ENCODE measurements around the gene BCAP31.

BCAP31 gene

GRCh38 chrX:153681175-153681574 is 43.0 kb downstream of the BCAP31 start:
- no peak overlapping the region for H3K9ac ChIP-seq (ENCODE audit: insufficient read length, low read depth)
- H3K4me3 ChIP-seq (ENCODE audit: insufficient read length, low read depth), result no peak overlapping the region
- TF ChIP-seq ZNF274 (IDR thresholded peaks at IDR 0.05; ENCODE audit: low read depth, low read length) (no peak), SUZ12 (IDR thresholded peaks at IDR 0.05; ENCODE audit: extremely low read depth, insufficient read depth, insufficient read length) (no peak), YY1 (IDR thresholded peaks at IDR 0.05; ENCODE audit: insufficient read depth, insufficient read length) (no peak)
- no peaks in the 10 kb centered on the region for H3K36me3 ChIP-seq (ENCODE audit: insufficient read depth, insufficient read length, low read length)
- no peaks in the 10 kb centered on the region for H3K4me1 ChIP-seq (ENCODE audit: insufficient read depth, insufficient read length)
- no peak for DNase-seq (ENCODE audit: low read depth, low spot score)
- no peaks in the 10 kb centered on the region for H3K27me3 ChIP-seq (ENCODE audit: insufficient read depth, insufficient read length)
- H3K9me3 ChIP-seq (ENCODE audit: insufficient read depth, low read length), result no peaks in the 10 kb centered on the region

GRCh38 chrX:153674219-153674851 is 49.9 kb downstream of the BCAP31 start:
- no peaks in the 10 kb centered on the region for H3K9me3 ChIP-seq (ENCODE audit: insufficient read depth, low read length)
- TF ChIP-seq SUZ12 (IDR thresholded peaks at IDR 0.05; ENCODE audit: extremely low read depth, insufficient read depth, insufficient read length) (no peak), ZNF274 (IDR thresholded peaks at IDR 0.05; ENCODE audit: low read depth, low read length) (no peak), YY1 (IDR thresholded peaks at IDR 0.05; ENCODE audit: insufficient read depth, insufficient read length) (no peak)
- no peak overlapping the region for H3K4me3 ChIP-seq (ENCODE audit: insufficient read length, low read depth)
- no peak for DNase-seq (ENCODE audit: low read depth, low spot score)
- no peak overlapping the region for H3K9ac ChIP-seq (ENCODE audit: insufficient read length, low read depth)
- no peaks in the 10 kb centered on the region for H3K36me3 ChIP-seq (ENCODE audit: insufficient read depth, insufficient read length, low read length)
- H3K27me3 ChIP-seq (ENCODE audit: insufficient read depth, insufficient read length), result peaks cover 3% of the 10 kb centered on the region
- peaks cover 2% of the 10 kb centered on the region for H3K4me1 ChIP-seq (ENCODE audit: insufficient read depth, insufficient read length)

DNA sequence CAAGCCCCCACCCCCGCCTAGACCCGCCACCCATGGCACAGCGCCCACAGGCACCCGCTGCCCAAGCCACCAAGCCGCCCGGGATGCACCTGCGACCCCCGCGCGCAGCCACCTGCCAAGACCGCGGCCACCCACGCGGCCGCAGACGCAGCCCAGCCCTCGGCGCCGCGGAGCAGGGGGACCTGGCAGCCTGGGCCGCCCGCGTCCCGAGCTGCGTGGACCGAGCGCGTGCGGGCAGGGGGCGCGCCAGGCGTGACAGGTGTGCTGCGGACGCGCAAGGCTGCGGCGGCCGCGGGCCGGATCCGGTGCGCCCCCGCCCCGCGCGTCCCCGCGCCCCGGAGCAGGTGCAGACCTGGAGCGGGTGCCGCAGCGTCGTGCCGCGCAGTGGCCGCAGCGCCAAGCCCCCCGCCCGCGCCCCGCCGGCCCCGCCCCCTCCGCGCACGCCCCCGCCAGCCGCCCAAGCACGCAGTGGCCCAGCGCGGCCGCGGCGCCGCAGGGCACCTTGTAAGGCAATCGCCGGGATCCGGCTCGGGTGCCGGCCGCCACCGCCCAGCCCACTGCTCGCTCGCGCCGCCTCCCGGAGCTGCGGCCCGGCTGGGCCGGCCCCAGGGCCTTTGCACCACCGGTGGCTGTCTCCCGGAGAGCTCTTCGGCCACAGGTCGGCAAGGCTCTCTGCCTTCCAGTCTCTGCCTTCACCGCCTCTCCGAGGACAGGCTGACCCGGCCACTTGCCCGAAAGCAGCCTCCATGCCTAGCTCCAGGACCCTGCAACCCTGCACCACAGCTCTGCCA is 50.6 kb downstream of the BCAP31 start, which contains the start of gene PNCK:
Gene PNCK (minus strand): TSS at position 386 of the 791 bp plus-strand sequence. CDS start 737 bp downstream, outside the sequence.
- Histone ChIP-seq H3K4me1 (ENCODE audit: insufficient read depth, insufficient read length) (peaks cover 2% of the 10 kb centered on the region), H3K9me3 (ENCODE audit: insufficient read depth, low read length) (no peaks in the 10 kb centered on the region), H3K4me3 (ENCODE audit: insufficient read length, low read depth) (no peak within 1 kb of the TSS), H3K36me3 (ENCODE audit: insufficient read depth, insufficient read length, low read length) (no peaks in the 10 kb centered on the region), H3K27me3 (ENCODE audit: insufficient read depth, insufficient read length) (peaks cover 3% of the 10 kb centered on the region), H3K9ac (ENCODE audit: insufficient read length, low read depth) (no peak within 1 kb of the TSS)
- DNase-seq (ENCODE audit: low read depth, low spot score), result no peak
- TF ChIP-seq YY1 (IDR thresholded peaks at IDR 0.05; ENCODE audit: insufficient read depth, insufficient read length) (no peak), SUZ12 (IDR thresholded peaks at IDR 0.05; ENCODE audit: extremely low read depth, insufficient read depth, insufficient read length) (no peak), ZNF274 (IDR thresholded peaks at IDR 0.05; ENCODE audit: low read depth, low read length) (no peak)

DNA sequence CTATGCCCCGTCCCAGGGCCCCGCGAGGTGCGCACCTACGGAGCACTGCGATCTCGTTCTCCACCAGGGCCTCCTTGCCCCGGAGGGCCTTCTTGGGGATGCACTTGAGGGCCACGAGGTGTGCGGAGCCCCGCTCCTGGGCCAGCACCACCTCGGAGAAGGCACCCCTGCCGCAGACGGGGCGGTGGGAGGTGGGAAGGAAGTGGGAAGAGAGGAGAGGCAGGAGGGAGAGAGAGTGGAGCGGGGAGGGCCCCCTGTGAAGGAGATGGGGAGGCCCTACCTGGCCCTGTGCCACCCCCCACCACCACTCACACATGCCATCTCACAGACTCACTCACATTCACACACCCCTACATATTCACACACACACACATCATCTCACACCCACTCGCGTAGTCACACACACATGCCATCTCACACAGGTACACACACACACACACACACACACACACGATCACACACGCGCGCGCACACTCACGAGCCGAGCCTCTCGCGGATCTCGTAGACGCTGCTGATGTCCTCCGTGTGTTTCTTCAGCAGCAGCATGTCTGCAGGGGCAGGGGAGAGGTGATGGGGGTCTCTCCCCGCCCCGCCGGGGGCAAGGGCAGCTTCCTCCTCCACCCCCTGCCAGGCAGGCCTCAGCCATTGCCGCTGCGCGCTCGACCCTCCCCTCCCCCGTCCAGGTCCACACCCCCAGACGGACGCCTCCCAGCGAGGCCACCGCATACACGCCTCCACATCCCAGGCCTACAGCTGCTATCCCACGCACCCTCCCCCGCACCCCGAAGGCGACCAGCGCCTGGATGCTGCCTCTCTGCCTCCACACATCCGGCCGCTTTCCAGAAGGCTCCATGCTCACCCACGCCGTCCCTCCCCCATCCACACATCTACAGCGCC is 51.4 kb downstream of the BCAP31 start:
- H3K27me3 ChIP-seq (ENCODE audit: insufficient read depth, insufficient read length), result peaks cover 3% of the 10 kb centered on the region
- no peak overlapping the region for H3K9ac ChIP-seq (ENCODE audit: insufficient read length, low read depth)
- TF ChIP-seq YY1 (IDR thresholded peaks at IDR 0.05; ENCODE audit: insufficient read depth, insufficient read length) (no peak), ZNF274 (IDR thresholded peaks at IDR 0.05; ENCODE audit: low read depth, low read length) (no peak), SUZ12 (IDR thresholded peaks at IDR 0.05; ENCODE audit: extremely low read depth, insufficient read depth, insufficient read length) (no peak)
- H3K4me1 ChIP-seq (ENCODE audit: insufficient read depth, insufficient read length), result peaks cover 2% of the 10 kb centered on the region
- DNase-seq (ENCODE audit: low read depth, low spot score), result no peak
- no peaks in the 10 kb centered on the region for H3K9me3 ChIP-seq (ENCODE audit: insufficient read depth, low read length)
- no peak overlapping the region for H3K4me3 ChIP-seq (ENCODE audit: insufficient read length, low read depth)
- H3K36me3 ChIP-seq (ENCODE audit: insufficient read depth, insufficient read length, low read length), result no peaks in the 10 kb centered on the region

- Histone ChIP-seq H3K9ac (ENCODE audit: insufficient read length, low read depth) (no peak overlapping the region), H3K4me1 (ENCODE audit: insufficient read depth, insufficient read length) (peaks cover 2% of the 10 kb centered on the region), H3K4me3 (ENCODE audit: insufficient read length, low read depth) (no peak overlapping the region), H3K36me3 (ENCODE audit: insufficient read depth, insufficient read length, low read length) (no peaks in the 10 kb centered on the region), H3K9me3 (ENCODE audit: insufficient read depth, low read length) (no peaks in the 10 kb centered on the region), H3K27me3 (ENCODE audit: insufficient read depth, insufficient read length) (peaks cover 3% of the 10 kb centered on the region)
- TF ChIP-seq ZNF274 (IDR thresholded peaks at IDR 0.05; ENCODE audit: low read depth, low read length), result no peak
- TF ChIP-seq YY1 (IDR thresholded peaks at IDR 0.05; ENCODE audit: insufficient read depth, insufficient read length), result no peak
- no peak for TF ChIP-seq SUZ12 (IDR thresholded peaks at IDR 0.05; ENCODE audit: extremely low read depth, insufficient read depth, insufficient read length)
- no peak for DNase-seq (ENCODE audit: low read depth, low spot score)
Observed at GRCh38 chrX:153671589-153672530, 52.3 kb downstream of the BCAP31 start.
